Inflammatory macrophage treated with lipopolysaccharide for 1 hour (primary cell): ENCODE measurements around the gene C19orf73.

Experiments
- DNase-seq, 2 donors: peaks; one replicate each; pipeline ENCODE4 v3.0.0-alpha.2; 2020 to 2022

The C19orf73 gene

GRCh38 chr19:49118565-49119410, at the start of gene C19orf73:
C19orf73 (minus strand) TSS chr19:49119143; CDS start chr19:49119022, 121 bp downstream.
- peak; percentile 89 to 97 for DNase-seq

DNA sequence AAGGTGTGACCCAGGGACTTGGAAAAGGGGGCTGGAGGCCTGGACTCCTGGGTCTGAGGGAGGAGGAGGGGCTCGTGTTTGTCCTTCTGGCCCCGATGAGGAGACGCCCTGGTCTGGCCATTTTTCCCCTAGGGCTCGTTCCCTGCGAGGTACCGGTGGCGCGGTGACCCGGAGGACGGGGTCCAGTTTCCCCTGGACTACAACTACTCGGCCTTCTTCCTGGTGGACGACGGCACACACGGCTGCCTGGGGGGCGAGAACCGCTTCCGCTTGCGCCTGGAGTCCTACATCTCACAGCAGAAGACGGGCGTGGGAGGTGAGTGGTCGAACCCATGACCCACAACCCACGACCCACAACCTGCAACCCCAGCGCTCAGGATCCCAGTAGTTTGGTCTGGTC, 49.5 kb upstream of the C19orf73 start:
- no peak for DNase-seq

GRCh38 chr19:49167857-49168409, 49.0 kb upstream of the C19orf73 start:
- no peak for DNase-seq

DNA sequence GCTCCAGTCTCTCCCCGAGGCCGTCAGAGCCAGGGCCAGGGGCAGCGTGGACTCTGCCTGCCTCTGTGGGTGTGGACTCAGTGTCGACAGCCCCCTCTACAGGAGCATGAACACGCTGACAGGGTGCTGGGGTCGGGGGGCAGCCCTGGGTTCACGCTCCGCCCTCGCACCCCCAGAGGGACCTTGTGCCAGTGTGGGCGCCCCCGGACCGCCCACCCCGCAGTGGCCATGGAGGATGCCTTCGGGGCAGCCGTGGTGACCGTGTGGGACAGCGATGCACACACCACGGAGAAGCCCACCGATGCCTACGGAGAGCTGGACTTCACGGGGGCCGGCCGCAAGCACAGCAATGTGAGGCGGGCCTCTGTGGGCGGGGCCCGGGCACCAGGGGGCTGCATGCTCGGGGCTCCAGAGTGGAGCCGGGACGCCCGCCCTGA, 46.9 kb upstream of the C19orf73 start:
- no peak for DNase-seq

DNA sequence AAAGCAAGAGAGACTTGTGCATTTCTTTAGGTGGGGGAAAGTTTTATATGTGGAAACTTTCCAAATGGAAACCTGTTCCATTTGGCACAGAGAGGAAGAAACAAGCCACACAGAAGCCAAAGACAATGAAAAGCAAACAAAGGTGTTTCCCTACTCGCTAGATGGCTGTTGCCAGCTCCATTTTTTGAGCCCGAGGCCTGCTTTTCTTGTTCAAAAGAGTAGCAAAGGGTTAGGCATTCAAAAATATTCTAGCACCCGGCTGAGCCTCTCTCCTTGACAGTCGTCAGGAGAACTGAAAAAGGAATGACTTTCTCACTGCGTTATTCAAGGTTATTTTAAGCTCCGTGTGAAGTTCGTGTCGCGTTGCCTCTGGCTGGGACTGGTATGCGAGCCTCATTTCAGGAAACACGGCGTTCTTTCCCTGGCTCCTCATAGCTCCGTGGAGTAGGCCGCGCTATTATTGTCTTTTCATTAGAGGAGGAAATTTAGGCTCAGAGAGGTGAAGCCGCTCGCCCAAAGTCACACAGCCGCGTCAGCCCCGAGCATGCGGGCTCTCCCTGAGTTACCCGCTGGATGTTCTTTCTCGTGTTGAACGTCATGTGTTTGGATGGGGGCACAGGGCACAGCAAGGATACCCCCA, 46.3 kb upstream of the C19orf73 start:
- DNase-seq = no peak

DNA sequence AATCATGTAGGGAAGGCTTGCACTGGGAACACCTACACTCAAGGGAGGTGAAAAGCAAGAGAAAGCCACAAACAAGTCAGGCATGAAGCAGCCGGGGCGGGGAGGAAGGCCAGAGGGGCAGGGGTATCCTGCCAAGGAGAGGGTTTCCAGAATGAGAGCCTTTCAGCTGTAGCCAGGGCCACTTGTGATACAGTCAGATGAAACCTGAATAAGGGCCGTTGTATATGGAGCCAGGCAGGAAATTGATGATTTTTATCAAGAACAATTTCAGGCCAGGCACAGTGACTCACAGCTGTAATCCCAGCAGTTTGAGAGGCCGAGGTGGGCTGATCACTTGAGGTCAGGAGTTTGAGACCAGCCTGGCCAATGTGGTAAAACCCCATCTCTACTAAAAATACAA, 43.0 kb upstream of the C19orf73 start:
- no peak for DNase-seq

DNA sequence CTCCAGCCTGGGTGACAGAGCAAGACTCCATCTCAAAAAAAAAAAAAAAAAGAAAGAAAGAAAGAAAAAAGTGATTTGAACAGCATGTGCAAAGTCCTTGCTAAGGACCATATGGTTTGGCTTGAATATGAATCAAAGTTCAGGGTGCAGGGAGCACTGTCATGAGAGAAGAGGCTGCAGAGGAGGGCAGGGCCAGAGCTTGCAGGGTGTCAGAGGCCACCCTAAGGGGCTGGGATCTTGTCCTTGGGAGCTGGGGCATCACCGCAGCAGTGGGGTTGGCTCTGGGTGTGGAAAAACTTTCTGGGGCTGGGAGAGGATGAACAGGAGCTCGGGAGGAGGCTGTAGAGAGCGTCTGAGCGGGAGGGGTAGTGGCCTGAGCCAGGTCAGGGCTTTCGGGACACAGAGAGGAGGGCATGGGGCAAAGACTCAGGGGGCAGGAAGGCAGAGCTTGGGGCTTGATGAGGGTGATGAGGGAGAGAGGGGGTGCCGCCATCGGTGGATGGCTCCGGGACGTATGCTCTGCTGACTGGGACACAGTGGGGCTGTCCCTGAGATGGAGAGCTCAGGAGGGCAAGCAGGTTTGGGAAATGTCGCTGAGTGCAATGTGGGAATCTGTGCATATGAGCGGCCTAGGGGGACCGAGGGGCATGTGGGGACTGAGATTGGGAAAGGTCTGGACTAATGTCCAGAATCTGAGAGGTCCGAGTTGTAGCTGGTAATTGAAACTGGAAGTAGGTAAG, 41.7 kb upstream of the C19orf73 start:
- no peak for DNase-seq

GRCh38 chr19:49157445-49158224, 38.7 kb upstream of the C19orf73 start, which contains the start of gene TRPM4:
TRPM4 (plus strand) TSS chr19:49157792; CDS start chr19:49157867, 75 bp downstream.
- peak; percentile 65 to 83 for DNase-seq

GRCh38 chr19:49155820-49156346, 36.9 kb upstream of the C19orf73 start:
- DNase-seq = no peak

DNA sequence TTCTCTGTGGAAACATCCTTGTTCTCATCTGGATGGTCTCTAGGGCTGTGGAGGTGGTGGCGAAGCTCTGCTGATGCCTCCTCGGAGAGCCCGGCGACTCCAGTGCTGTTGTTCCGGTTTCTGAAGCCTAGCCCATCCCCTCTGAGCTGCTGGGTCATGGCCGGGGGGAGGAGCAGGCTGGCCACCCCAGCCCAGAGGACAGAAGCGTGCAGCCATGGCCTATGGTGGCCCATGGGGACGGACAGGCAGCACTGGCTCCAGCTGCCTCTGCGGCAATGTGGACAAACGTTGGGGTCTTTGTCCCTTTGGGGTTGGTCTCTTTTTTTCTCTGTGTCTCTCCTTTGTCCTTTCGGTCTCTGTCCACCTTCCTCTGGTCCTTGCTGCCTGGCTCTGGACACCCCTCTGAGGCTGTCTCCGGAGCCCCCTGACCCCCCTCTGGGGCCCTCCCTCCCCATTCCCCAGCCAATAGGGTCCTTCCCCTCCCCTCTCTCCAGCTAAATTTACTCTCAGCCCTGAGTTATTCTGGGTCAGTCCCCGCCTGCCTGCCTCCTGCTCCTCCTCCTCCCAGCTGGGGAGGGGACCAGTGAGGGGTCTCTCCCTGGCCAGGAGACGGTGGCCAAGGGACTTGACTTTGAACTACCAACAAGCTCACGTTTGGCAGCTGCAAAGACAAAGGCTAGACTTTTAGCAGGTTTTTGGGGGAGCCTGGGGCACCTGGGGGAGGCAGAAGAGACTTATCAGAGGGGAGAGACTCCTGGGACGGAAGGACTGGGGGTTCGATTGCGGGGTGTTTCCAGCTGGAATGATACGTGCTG, 36.3 kb upstream of the C19orf73 start, which contains the start of gene HRC:
Gene HRC (minus strand): TSS at position 392 of the 815 bp plus-strand sequence. CDS start 159 bp downstream, at position 233.
- no peak for DNase-seq

- no peak for DNase-seq
Measured at GRCh38 chr19:49154279-49154678, 35.3 kb upstream of the C19orf73 start.

GRCh38 chr19:49153167-49153809, 34.3 kb upstream of the C19orf73 start:
- DNase-seq = no peak

DNA sequence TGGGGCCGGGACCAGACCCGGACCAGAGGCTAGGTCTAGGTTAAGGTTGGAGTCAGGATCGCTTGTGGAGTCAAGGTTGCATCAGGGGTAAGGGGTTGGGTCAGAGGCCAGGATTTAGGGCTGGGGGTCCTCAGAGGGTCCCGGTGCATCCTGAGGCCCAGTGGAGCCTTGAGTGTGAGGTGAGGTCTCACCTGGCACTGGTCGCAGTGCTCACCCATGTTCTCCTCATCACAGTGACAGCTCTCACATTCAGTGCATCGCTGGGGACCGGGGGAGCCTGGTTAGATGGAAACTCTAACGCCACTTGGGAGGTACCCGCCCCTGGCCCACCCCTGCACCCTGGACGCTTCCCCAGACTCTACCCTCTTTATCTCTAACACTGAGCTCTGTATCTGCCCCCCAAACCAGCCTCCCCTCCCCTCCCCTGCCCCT, 33.2 kb upstream of the C19orf73 start:
- DNase-seq = no peak

- DNase-seq = peak in 1 of 2 donors; percentile 30
Measured at GRCh38 chr19:49151267-49152118, 32.5 kb upstream of the C19orf73 start.

DNA sequence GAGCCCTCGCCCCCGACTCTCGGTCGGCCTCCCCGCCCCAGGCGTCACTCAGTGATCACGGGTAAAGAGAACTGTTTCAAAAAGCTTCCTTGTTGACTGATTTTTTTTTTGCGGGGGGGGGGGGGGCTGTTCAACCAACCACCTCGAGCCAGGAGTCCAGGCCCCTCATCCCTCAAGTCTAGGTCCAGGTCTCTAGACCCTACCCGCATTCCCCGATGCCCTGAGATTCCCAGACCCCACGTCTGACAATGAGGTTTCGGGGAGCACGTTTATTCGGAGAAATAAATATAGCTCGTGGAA, 32.0 kb upstream of the C19orf73 start:
- DNase-seq = no peak

GRCh38 chr19:49150106-49150943, 31.4 kb upstream of the C19orf73 start:
- DNase-seq = peak; percentile 44 to 58

DNA sequence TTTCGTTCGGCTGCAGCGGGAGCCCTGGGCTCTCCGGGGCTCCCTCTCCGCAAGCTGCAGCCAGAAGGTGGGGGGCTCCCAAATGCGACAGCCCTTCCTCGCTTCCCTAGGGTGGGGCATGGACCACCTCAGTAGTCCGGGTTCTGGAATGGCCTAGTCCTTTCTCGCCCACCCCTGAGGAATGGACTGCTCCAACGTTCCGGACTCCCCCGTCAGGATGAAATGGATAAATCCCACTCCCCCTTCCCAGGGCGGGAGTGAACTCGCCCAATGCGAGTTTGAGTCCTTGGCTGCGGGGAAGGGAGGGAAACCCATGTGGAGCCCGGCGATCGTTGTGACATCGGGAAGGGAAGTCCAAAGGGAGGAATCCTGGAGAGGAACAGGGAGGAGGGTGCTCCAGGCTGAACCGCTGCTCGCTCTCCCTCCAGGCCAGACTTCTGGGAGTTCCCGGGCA, 30.7 kb upstream of the C19orf73 start:
- peak; percentile 23 to 63 for DNase-seq
